ACC112 (cell line): ENCODE measurements around the gene MTA1.

ENCODE experiments used
- H2AFZ ChIP-seq: fragments of 200-600 bp; sonication (generic); one replicate; pipeline ENCODE4 v1.6.0; 2017; ENCODE audit warnings: antibody characterized with exemption, low read length; ENCODE audit not compliant: unreplicated experiment
- H3K27ac ChIP-seq: fragments of 200-600 bp; sonication (generic); 2 replicates; pipeline ENCODE4 v1.5.1; 2014; ENCODE audit warnings: low read depth, mild to moderate bottlenecking, antibody characterized with exemption, low read length, moderate library complexity
- H3K27me3 ChIP-seq: fragments of 200-600 bp; sonication (generic); 2 replicates; pipeline ENCODE4 v1.6.1; 2014; ENCODE audit warnings: mild to moderate bottlenecking, antibody characterized with exemption, low read length, moderate library complexity, mixed read lengths; ENCODE audit not compliant: insufficient read depth
- H3K36me3 ChIP-seq: fragments of 200-600 bp; sonication (generic); 2 replicates; pipeline ENCODE4 v1.6.1; 2016; ENCODE audit warnings: mild to moderate bottlenecking, antibody characterized with exemption, low read length, moderate library complexity, mixed read lengths; ENCODE audit not compliant: insufficient read depth
- H3K4me1 ChIP-seq: fragments of 200-600 bp; sonication (generic); one replicate; pipeline ENCODE4 v1.6.1; 2016; ENCODE audit warnings: low read length, mixed read lengths; ENCODE audit not compliant: insufficient read depth, unreplicated experiment, control insufficient read depth
- H3K4me3 ChIP-seq: fragments of 200-600 bp; sonication (generic); 2 replicates; pipeline ENCODE4 v1.5.1; 2014; ENCODE audit warnings: mild to moderate bottlenecking, low read depth, low read length
- H3K79me2 ChIP-seq: fragments of 200-600 bp; sonication (generic); one replicate; pipeline ENCODE4 v1.6.0; 2016; ENCODE audit warnings: low read length; ENCODE audit not compliant: control insufficient read depth, unreplicated experiment, insufficient read depth

MTA1 gene

GRCh38 chr14:105381446-105382342, 37.9 kb upstream of the MTA1 start:
- no peaks in the 10 kb centered on the region for H3K79me2 ChIP-seq
- H3K4me1 ChIP-seq, result no peaks in the 10 kb centered on the region
- H3K4me3 ChIP-seq, result no peak overlapping the region
- no peaks in the 10 kb centered on the region for H3K27me3 ChIP-seq
- H3K27ac ChIP-seq, result no peak overlapping the region
- no peak overlapping the region for H2AFZ ChIP-seq
- H3K36me3 ChIP-seq, result no peaks in the 10 kb centered on the region; the same call in 1 of the 2 replicates

- Histone ChIP-seq H3K27ac (no peak overlapping the region), H3K4me3 (no peak overlapping the region), H2AFZ (no peak overlapping the region), H3K4me1 (no peaks in the 10 kb centered on the region), H3K27me3 (no peaks in the 10 kb centered on the region), H3K36me3 (no peaks in the 10 kb centered on the region; the same call in 1 of the 2 replicates), H3K79me2 (no peaks in the 10 kb centered on the region)
Measured at GRCh38 chr14:105382343-105383082, 37.1 kb upstream of the MTA1 start.

- H3K4me1 ChIP-seq, result no peaks in the 10 kb centered on the region
- H2AFZ ChIP-seq, result no peak overlapping the region
- H3K36me3 ChIP-seq, result no peaks in the 10 kb centered on the region; the same call in 1 of the 2 replicates
- H3K79me2 ChIP-seq, result no peaks in the 10 kb centered on the region
- H3K4me3 ChIP-seq, result no peak overlapping the region
- no peaks in the 10 kb centered on the region for H3K27me3 ChIP-seq
- H3K27ac ChIP-seq, result no peak overlapping the region
Measured at GRCh38 chr14:105383083-105383730, 36.4 kb upstream of the MTA1 start.

GRCh38 chr14:105384041-105384557, 35.5 kb upstream of the MTA1 start:
- Histone ChIP-seq H3K27ac (no peak overlapping the region), H3K36me3 (no peaks in the 10 kb centered on the region; the same call in 1 of the 2 replicates), H3K4me3 (no peak overlapping the region), H2AFZ (no peak overlapping the region), H3K4me1 (no peaks in the 10 kb centered on the region), H3K79me2 (no peaks in the 10 kb centered on the region), H3K27me3 (no peaks in the 10 kb centered on the region)

- Histone ChIP-seq H3K27ac (no peak overlapping the region), H3K79me2 (no peaks in the 10 kb centered on the region), H3K27me3 (no peaks in the 10 kb centered on the region), H3K4me3 (no peak overlapping the region), H3K36me3 (no peaks in the 10 kb centered on the region; the same call in 1 of the 2 replicates), H3K4me1 (no peaks in the 10 kb centered on the region), H2AFZ (no peak overlapping the region)
Measured at GRCh38 chr14:105384605-105385321, 34.9 kb upstream of the MTA1 start.

GRCh38 chr14:105385322-105385637, 34.3 kb upstream of the MTA1 start:
- H3K4me3 ChIP-seq, result no peak overlapping the region
- H3K27me3 ChIP-seq, result no peaks in the 10 kb centered on the region
- H3K4me1 ChIP-seq, result no peaks in the 10 kb centered on the region
- H3K36me3 ChIP-seq, result no peaks in the 10 kb centered on the region; the same call in 1 of the 2 replicates
- no peak overlapping the region for H2AFZ ChIP-seq
- no peak overlapping the region for H3K27ac ChIP-seq
- no peaks in the 10 kb centered on the region for H3K79me2 ChIP-seq

GRCh38 chr14:105385698-105386365, 33.8 kb upstream of the MTA1 start:
- no peaks in the 10 kb centered on the region for H3K4me1 ChIP-seq
- no peak overlapping the region for H3K4me3 ChIP-seq
- H3K27ac ChIP-seq, result no peak overlapping the region
- no peaks in the 10 kb centered on the region for H3K27me3 ChIP-seq
- H3K36me3 ChIP-seq, result no peaks in the 10 kb centered on the region; the same call in 1 of the 2 replicates
- no peak overlapping the region for H2AFZ ChIP-seq
- H3K79me2 ChIP-seq, result no peaks in the 10 kb centered on the region

- Histone ChIP-seq H3K4me3 (no peak overlapping the region), H3K4me1 (no peaks in the 10 kb centered on the region), H3K79me2 (no peaks in the 10 kb centered on the region), H3K27ac (no peak overlapping the region), H3K27me3 (no peaks in the 10 kb centered on the region), H3K36me3 (no peaks in the 10 kb centered on the region; the same call in 1 of the 2 replicates), H2AFZ (no peak overlapping the region)
Measured at GRCh38 chr14:105386581-105387529, 32.8 kb upstream of the MTA1 start.

- Histone ChIP-seq H3K79me2 (no peaks in the 10 kb centered on the region), H2AFZ (no peak overlapping the region), H3K4me3 (no peak overlapping the region), H3K27me3 (no peaks in the 10 kb centered on the region), H3K36me3 (no peaks in the 10 kb centered on the region), H3K4me1 (no peaks in the 10 kb centered on the region), H3K27ac (no peak overlapping the region)
Measured at GRCh38 chr14:105387530-105387922, 32.1 kb upstream of the MTA1 start.
